SK-N-MC (cell line): ENCODE data around the gene UGT2B17.

Experiments
- DNase-seq: peaks from one replicate; pipeline ENCODE4 v3.0.0-alpha.2; 2011; ENCODE audit warnings: low read depth, low spot score
- H3K27ac ChIP-seq: fragments of 200-600 bp; sonication (generic); 2 replicates; pipeline ENCODE4 v1.5.1; 2016; ENCODE audit warnings: mixed run types
- H3K36me3 ChIP-seq: fragments of 200-600 bp; sonication (generic); 2 replicates; pipeline ENCODE4 v1.6.1; 2017; ENCODE audit warnings: antibody characterized with exemption, low read length, mixed read lengths; ENCODE audit not compliant: insufficient read depth
- H3K4me3 ChIP-seq: fragments of 200-600 bp; sonication (generic); 2 replicates; pipeline ENCODE4 v1.5.1; 2016
- H3K9ac ChIP-seq: fragments of 200-600 bp; sonication (generic); 2 replicates; pipeline ENCODE4 v1.8.0; 2017; ENCODE audit warnings: mixed run types, mixed read lengths; ENCODE audit not compliant: insufficient read length
- H3K9me3 ChIP-seq: fragments of 200-600 bp; sonication (generic); 2 replicates; pipeline ENCODE4 v1.6.1; 2017; ENCODE audit warnings: low read depth, mild to moderate bottlenecking, antibody characterized with exemption, low read length, moderate library complexity, mixed read lengths
- EZH2 ChIP-seq: fragments of 200-600 bp; sonication (generic); IDR thresholded peaks from one replicate; pipeline ENCODE4 v1.6.1; 2017; ENCODE audit warnings: antibody characterized with exemption
- FOXP2 ChIP-seq: optimal IDR thresholded peaks from 2 replicates; pipeline ENCODE3; 2011; ENCODE audit warnings: mild to moderate bottlenecking, moderate library complexity; ENCODE audit not compliant: insufficient read depth; ENCODE audit errors: extremely low read length, control extremely low read depth
- POLR2AphosphoS5 ChIP-seq: IDR thresholded peaks from 2 replicates; pipeline ENCODE4 v1.6.1; 2012; ENCODE audit warnings: mild to moderate bottlenecking, low read depth, low read length, borderline replicate concordance

The UGT2B17 gene

DNA sequence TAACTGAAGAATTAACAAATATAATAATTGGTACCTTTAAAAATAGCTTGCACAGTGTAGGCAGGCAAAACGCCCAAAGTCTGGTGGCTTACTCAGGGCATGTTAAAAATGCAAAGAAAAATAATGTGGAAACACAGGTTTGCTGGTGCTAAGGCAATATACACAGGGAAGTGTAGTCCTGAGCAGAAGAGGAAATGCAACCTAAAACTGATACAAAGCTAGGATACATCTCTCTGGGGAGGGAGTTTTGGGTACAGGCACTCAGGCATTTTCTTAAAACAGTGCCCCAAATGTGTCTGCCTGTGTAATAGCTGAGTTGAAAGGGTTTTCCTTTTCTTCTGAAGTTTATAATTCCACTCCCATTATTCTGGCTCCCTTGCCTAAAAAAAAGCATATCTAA is 81.4 kb downstream of the UGT2B17 start:
- H3K36me3 ChIP-seq = no peaks in the 10 kb centered on the region
- DNase-seq = no peak
- no peaks in the 10 kb centered on the region for H3K9me3 ChIP-seq
- peak overlapping the region; percentile 66 for H3K4me3 ChIP-seq
- H3K27ac ChIP-seq = peak overlapping the region; percentile 92
- peak overlapping the region; percentile 35 for H3K9ac ChIP-seq
- TF ChIP-seq POLR2AphosphoS5 (no peak), EZH2 (no peak), FOXP2 (no peak)

DNA sequence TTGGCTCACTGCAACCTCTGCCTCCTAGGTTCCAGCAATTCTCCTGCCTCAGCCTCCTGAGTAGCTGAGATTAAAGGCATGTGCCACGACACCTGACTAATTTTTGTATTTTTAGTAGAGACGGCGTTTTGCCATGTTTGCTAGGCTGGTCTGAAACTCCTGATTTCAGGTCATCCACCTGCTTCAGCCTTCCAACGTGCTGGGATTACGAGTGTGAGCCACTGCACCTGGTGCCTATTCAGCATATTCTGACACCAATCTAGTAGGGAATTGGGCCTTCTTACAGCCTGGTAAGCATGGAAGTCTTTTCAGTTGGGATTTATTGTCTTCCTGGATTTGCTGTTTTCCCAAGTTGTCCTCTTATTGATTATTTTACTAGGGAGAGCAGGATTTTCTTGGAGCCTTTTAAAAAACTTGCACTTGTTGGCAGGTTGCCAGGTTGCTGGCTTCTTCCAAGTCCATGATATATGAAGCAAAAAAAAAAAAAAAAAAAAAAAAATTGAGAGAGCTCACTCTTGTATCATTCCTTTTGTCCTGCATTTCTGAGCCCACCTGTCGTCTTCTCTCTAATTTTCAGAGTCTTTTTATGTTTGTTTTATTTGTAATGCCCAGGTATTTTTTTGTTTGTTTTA is 85.2 kb downstream of the UGT2B17 start:
- no peaks in the 10 kb centered on the region for H3K9me3 ChIP-seq

DNA sequence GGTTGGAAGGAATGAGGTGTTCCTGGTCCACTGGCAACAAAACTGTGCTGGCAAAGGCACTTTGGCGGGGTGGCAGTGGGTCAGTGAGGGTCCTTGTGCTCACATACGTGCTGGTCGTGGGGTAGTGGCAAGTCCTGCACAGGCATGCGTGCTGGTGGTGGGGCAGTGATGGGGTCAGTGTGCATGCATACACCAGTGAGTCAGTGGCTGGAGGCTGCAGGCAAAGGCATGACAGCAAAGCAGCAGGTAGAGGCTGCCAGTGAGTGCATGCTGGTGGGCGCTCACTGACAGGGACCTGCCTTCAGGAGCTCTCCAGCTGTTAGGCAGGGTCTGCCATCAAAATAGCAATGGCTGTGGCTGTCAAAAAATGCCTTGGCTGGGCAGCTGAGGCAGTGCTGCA is 86.8 kb downstream of the UGT2B17 start:
- H3K27ac ChIP-seq = no peak overlapping the region
- H3K36me3 ChIP-seq = no peaks in the 10 kb centered on the region
- H3K9me3 ChIP-seq = no peaks in the 10 kb centered on the region
- H3K4me3 ChIP-seq = no peak overlapping the region
- H3K9ac ChIP-seq = no peak overlapping the region
- DNase-seq = no peak
- TF ChIP-seq POLR2AphosphoS5 = no peak
- no peak for TF ChIP-seq FOXP2
- TF ChIP-seq EZH2 = no peak

More for the DNA sequence above, 85.2 kb downstream of the UGT2B17 start:
- DNase-seq = no peak
- no peak overlapping the region for H3K9ac ChIP-seq
- TF ChIP-seq POLR2AphosphoS5 (no peak), EZH2 (no peak), FOXP2 (no peak)
- no peaks in the 10 kb centered on the region for H3K36me3 ChIP-seq
- no peak overlapping the region for H3K4me3 ChIP-seq
- no peak overlapping the region for H3K27ac ChIP-seq
